Keratinocyte (primary cell): ENCODE data around the gene CCDC192. TPM values are rescaled to one million over a fixed set of nuclear protein-coding genes. Genes with fewer than 3 reads are reported as not detected.

Source experiments
- DNase-seq: peaks from one replicate; pipeline ENCODE4 v3.0.0-alpha.2; 2011; ENCODE audit warnings: low read depth, missing footprints, low spot score
- FAIRE-seq: peaks from 2 replicates; lab custom pipeline; 2011; peaks lifted over from hg19 to GRCh38; lab: Jason Lieb, UNC
- H2AFZ ChIP-seq: 2 replicates; pipeline ENCODE4 v1.6.0; 2012; ENCODE audit warnings: low read length, control low read depth, inconsistent platforms; ENCODE audit not compliant: control insufficient read depth
- H3K27ac ChIP-seq: 2 replicates; pipeline ENCODE4 v1.5.1; 2011; ENCODE audit warnings: low read length; ENCODE audit not compliant: control insufficient read depth, insufficient read depth
- H3K27me3 ChIP-seq: 3 replicates; pipeline ENCODE4 v1.6.0; 2011; ENCODE audit warnings: low read length; ENCODE audit not compliant: control insufficient read depth, insufficient read depth; ENCODE audit errors: extremely low read depth
- H3K36me3 ChIP-seq, 2 experiments: 2 replicates in 1 of 2; 3 replicates in 1 of 2; pipeline ENCODE4 v1.5.1; 2011; ENCODE audit warnings: low read length in 2 of 2, mild to moderate bottlenecking in 1 of 2; ENCODE audit not compliant: control insufficient read depth in 2 of 2, insufficient read depth in 2 of 2; ENCODE audit errors: extremely low read depth in 1 of 2
- H3K4me1 ChIP-seq: 3 replicates; pipeline ENCODE4 v1.5.1; 2011; ENCODE audit warnings: low read length; ENCODE audit not compliant: control insufficient read depth, insufficient read depth; ENCODE audit errors: extremely low read depth
- H3K4me2 ChIP-seq: 3 replicates; pipeline ENCODE4 v1.6.0; 2011; ENCODE audit warnings: low read depth, low read length; ENCODE audit not compliant: control insufficient read depth, insufficient read depth; ENCODE audit errors: extremely low read depth
- H3K4me3 ChIP-seq, 3 experiments: fragments of 200-600 bp in 1 of 3; sonication (generic) in 1 of 3; 2 replicates in 2 of 3; 3 replicates in 1 of 3; pipeline ENCODE4 v1.5.1; 2011 to 2016; ENCODE audit warnings: low read length in 3 of 3, mild to moderate bottlenecking in 3 of 3, control low read depth in 2 of 3, inconsistent platforms in 1 of 3, low read depth in 1 of 3, mixed read lengths in 1 of 3, mixed run types in 1 of 3, moderate library complexity in 1 of 3; ENCODE audit not compliant: control insufficient read depth in 2 of 3, insufficient read depth in 2 of 3; ENCODE audit errors: extremely low read depth in 1 of 3
- H3K79me2 ChIP-seq: 2 replicates; pipeline ENCODE4 v1.6.0; 2012; ENCODE audit warnings: low read length; ENCODE audit not compliant: control insufficient read depth, insufficient read depth
- H3K9ac ChIP-seq: 3 replicates; pipeline ENCODE4 v1.6.0; 2011; ENCODE audit warnings: low read length; ENCODE audit not compliant: control insufficient read depth, insufficient read depth; ENCODE audit errors: extremely low read depth
- H3K9me1 ChIP-seq: 3 replicates; pipeline ENCODE4 v1.6.0; 2011; ENCODE audit warnings: low read length; ENCODE audit not compliant: control insufficient read depth, insufficient read depth; ENCODE audit errors: extremely low read depth
- H3K9me3 ChIP-seq: 2 replicates; pipeline ENCODE4 v1.5.1; 2012; ENCODE audit warnings: low read depth, low read length; ENCODE audit not compliant: control insufficient read depth
- H4K20me1 ChIP-seq: 3 replicates; pipeline ENCODE4 v1.6.0; 2011; ENCODE audit warnings: low read length; ENCODE audit not compliant: control insufficient read depth, insufficient read depth; ENCODE audit errors: extremely low read depth
- EZH2 ChIP-seq: IDR thresholded peaks from one replicate; pipeline ENCODE4 v1.6.1; 2012; ENCODE audit warnings: inconsistent platforms, mild to moderate bottlenecking, low read length, moderate library complexity
- dilution Hi-C: fragments of 300-500 bp; cut with MboI; formaldehyde crosslinking; loops from one replicate; pipeline ENCODE4 v1.7.0; 2020; ENCODE audit warnings: low sequenced_read_pairs; ENCODE audit not compliant: extremely low pct_ligation_motif_present
- polyA plus RNA-seq, 5 experiments: library from polyadenylated mRNA; depleted of rRNA in 3 of 5; stranded (reverse) in 3 of 5; stranded (forward) in 1 of 5; unstranded in 1 of 5; fragments of >200 nt; gene quantifications; 1 replicate in 1 of 5; 2 replicates in 3 of 5; 3 replicates in 1 of 5; pipeline versions ENCODE4 v1.2.1 to v1.2.3, GENCODE V29; 2011 to 2012; ENCODE audit warnings: missing spikeins in 2 of 5, low read depth in 1 of 5, low replicate concordance in 1 of 5
- TF ChIP-seq, protein P1 (sequence below), 3 experiments: IDR thresholded peaks in 1 of 3; conservative IDR thresholded peaks in 1 of 3; optimal IDR thresholded peaks in 1 of 3; 2 replicates in 2 of 3; 3 replicates in 1 of 3; pipeline versions ENCODE3 to v1.5.1; 2011; ENCODE audit warnings: low read length in 3 of 3, mild to moderate bottlenecking in 3 of 3, moderate library complexity in 2 of 3, control low read depth in 1 of 3, inconsistent platforms in 1 of 3; ENCODE audit not compliant: insufficient read depth in 2 of 3; ENCODE audit errors: extremely low read depth in 1 of 3

Gene CCDC192
- polyA plus RNA-seq, 1 donor (not counting 4 experiments of a cell fraction or from before 2014, with no cell fraction given): not detected

DNA sequence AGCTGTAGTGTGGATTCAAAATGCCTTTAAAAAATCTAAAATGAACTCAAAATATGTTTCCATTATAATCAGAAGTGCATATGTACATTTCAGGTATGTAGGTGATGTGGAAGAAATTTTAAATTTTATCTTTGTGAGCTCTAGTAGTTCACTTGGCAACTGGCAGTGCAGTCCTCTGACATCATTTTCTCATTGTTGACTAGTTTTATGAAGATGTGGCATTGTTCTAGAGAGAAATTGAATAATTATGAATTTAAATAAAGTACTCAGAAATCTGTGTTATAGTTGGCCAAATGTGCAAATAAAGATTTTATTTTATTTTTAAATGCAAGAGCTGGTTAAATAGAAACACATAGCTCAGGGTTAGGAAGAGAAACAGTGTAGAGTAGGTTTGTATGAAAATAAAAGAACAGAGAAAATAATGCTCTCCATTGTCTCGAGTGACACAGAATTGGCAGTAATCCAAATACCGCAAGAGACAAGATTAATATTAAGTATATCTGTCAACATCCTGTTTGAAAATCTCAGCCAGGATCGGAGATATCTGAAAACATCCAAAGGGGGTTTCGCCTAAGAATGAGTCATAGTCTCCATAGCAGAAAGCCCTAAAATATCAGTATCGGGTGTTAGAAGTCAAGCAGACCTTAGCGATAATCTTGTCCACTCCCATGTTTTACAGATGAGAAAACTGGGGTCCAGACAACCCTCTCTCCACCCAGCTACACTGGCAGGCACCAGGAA is 189.4 kb downstream of the CCDC192 start:
- TF ChIP-seq, protein P1, sequence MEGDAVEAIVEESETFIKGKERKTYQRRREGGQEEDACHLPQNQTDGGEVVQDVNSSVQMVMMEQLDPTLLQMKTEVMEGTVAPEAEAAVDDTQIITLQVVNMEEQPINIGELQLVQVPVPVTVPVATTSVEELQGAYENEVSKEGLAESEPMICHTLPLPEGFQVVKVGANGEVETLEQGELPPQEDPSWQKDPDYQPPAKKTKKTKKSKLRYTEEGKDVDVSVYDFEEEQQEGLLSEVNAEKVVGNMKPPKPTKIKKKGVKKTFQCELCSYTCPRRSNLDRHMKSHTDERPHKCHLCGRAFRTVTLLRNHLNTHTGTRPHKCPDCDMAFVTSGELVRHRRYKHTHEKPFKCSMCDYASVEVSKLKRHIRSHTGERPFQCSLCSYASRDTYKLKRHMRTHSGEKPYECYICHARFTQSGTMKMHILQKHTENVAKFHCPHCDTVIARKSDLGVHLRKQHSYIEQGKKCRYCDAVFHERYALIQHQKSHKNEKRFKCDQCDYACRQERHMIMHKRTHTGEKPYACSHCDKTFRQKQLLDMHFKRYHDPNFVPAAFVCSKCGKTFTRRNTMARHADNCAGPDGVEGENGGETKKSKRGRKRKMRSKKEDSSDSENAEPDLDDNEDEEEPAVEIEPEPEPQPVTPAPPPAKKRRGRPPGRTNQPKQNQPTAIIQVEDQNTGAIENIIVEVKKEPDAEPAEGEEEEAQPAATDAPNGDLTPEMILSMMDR (optimal IDR thresholded peaks at IDR 0.05 in 1 of 3, IDR thresholded peaks at IDR 0.05 in 1 of 3, conservative IDR thresholded peaks at IDR 0.05 in 1 of 3; ENCODE audit: extremely low read depth in 1 of 3, insufficient read depth in 2 of 3, low read length in 3 of 3): no peak
- no peak for TF ChIP-seq EZH2
- dilution Hi-C loops: no loop called here
- FAIRE-seq (peak; percentile 83), DNase-seq (peak; percentile 26)
- peak overlapping the region; percentile 72 for H2AFZ ChIP-seq
- H3K9me1 ChIP-seq: no peaks in the 10 kb centered on the region
- H3K9me3 ChIP-seq: no peaks in the 10 kb centered on the region
- peak overlapping the region; percentile 72 for H3K4me2 ChIP-seq
- no peaks in the 10 kb centered on the region for H3K36me3 ChIP-seq
- H3K27ac ChIP-seq: peak overlapping the region; percentile 45
- H3K27me3 ChIP-seq: no peaks in the 10 kb centered on the region
- no peaks in the 10 kb centered on the region for H4K20me1 ChIP-seq
- peaks cover 20% of the 10 kb centered on the region for H3K4me1 ChIP-seq
- H3K9ac ChIP-seq: peak overlapping the region; percentile 36
- H3K4me3 ChIP-seq: no peak overlapping the region
- H3K79me2 ChIP-seq: no peaks in the 10 kb centered on the region

DNA sequence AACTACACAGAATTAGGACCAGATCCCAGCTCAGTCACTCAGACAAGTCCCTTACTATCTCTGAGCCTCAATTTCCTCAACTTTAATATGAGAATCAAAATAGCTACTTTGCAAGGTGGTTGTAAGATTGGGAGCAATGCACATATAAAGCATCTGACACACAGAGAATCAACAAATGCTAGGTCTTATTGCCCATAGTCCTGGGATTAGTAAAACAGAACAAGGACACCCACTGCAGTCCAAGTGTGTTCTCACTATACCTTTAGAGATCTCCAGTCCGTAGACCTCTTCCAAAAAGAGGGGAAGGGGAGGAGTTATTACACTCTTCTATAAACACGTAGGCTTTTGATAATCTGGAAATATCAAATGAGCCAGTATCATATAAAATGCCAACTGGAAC is 190.0 kb downstream of the CCDC192 start:
- no peak for FAIRE-seq
- Histone ChIP-seq H2AFZ (peak overlapping the region; percentile 72), H3K4me1 (peaks cover 20% of the 10 kb centered on the region), H3K27me3 (no peaks in the 10 kb centered on the region), H3K79me2 (no peaks in the 10 kb centered on the region), H3K27ac (peak overlapping the region; percentile 45), H4K20me1 (no peaks in the 10 kb centered on the region), H3K9me3 (no peaks in the 10 kb centered on the region), H3K9ac (peak overlapping the region; percentile 36), H3K4me2 (peak overlapping the region; percentile 72), H3K4me3 (no peak overlapping the region), H3K9me1 (no peaks in the 10 kb centered on the region), H3K36me3 (no peaks in the 10 kb centered on the region)
- DNase-seq: no peak
- TF ChIP-seq, protein P1 (optimal IDR thresholded peaks at IDR 0.05 in 1 of 3, IDR thresholded peaks at IDR 0.05 in 1 of 3, conservative IDR thresholded peaks at IDR 0.05 in 1 of 3; ENCODE audit: extremely low read depth in 1 of 3, insufficient read depth in 2 of 3, low read length in 3 of 3): no peak
- TF ChIP-seq EZH2: no peak
- dilution Hi-C loops: no loop called here
